HAP-1 (cell line): ENCODE measurements around the gene LSAMP.

Experiments
- DNase-seq, 2 experiments: peaks; one replicate each; pipeline ENCODE4 v3.0.0-alpha.2; 2016 to 2020; ENCODE audit warnings: low spot score in 2 of 2
- H3K27me3 ChIP-seq: fragments of 250-450 bp; sonication (Bioruptor Pico); 2 replicates; pipeline ENCODE4 v1.5.1; 2020; ENCODE audit warnings: low read depth, mild to moderate bottlenecking, moderate library complexity
- H3K36me3 ChIP-seq: fragments of 250-450 bp; sonication (Bioruptor Pico); replicated peaks from 2 replicates; pipeline ENCODE4 v1.5.1; 2020; ENCODE audit warnings: mild to moderate bottlenecking
- H3K4me1 ChIP-seq: fragments of 250-450 bp; sonication (Bioruptor Pico); 2 replicates; pipeline ENCODE4 v1.5.1; 2020; ENCODE audit warnings: mild to moderate bottlenecking
- H3K4me3 ChIP-seq: fragments of 250-450 bp; sonication (Bioruptor Pico); 2 replicates; pipeline ENCODE4 v1.5.1; 2020; ENCODE audit warnings: mild to moderate bottlenecking, moderate library complexity
- H3K9me3 ChIP-seq: fragments of 250-450 bp; sonication (Bioruptor Pico); 2 replicates; pipeline ENCODE4 v1.5.1; 2020; ENCODE audit warnings: mild to moderate bottlenecking, moderate library complexity
- in situ Hi-C: fragments of 300-500 bp; cut with MboI; formaldehyde crosslinking; loops from 3 replicates; pipeline ENCODE4 v1.14.3; 2020; ENCODE audit warnings: low sequenced_read_pairs, inconsistent platforms, mixed read lengths

Gene LSAMP

DNA sequence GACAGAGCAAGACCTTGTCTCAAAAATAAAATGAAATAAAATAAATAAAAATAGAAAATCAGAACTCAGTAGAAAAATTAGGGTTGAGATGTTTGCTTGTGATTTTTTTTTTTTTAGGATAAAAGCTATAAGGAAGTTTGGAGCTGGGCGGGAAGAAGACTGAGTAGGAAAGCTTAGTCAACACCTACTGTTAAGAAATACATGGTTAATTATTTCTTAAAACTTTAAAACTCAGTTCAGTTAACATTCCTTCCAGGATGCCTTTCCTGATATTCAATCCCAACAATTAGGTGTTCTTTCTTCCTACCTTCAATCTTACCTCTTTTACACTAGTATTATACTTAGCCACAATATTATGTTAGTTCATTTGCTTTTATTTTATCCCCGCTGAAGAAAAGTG is 246.2 kb downstream of the LSAMP start:
- Histone ChIP-seq H3K4me3 (no peak overlapping the region), H3K9me3 (no peaks in the 10 kb centered on the region), H3K36me3 (no peaks in the 10 kb centered on the region), H3K4me1 (no peaks in the 10 kb centered on the region), H3K27me3 (no peaks in the 10 kb centered on the region)
- no peak for DNase-seq
- in situ Hi-C loops = no loop called here

DNA sequence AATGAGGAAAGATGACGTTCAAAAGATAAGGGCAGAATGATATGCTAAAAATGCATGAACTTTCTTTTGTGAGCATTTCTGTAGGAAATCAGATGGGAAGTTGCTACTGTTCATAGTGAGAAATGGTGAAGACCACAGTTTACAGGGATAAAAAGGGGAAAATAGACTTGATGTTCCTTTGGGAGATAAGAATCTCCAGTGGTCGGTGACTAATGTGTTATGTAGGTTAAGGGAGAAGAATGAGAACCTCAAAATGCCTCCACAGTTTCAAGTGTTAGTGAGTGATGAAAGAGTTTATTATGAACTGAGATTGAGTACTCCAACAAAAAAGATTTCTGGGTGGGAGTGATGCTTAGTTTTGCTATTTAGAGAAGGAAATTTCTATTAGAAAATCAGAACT is 247.2 kb downstream of the LSAMP start:
- in situ Hi-C loops = no loop called here

DNA sequence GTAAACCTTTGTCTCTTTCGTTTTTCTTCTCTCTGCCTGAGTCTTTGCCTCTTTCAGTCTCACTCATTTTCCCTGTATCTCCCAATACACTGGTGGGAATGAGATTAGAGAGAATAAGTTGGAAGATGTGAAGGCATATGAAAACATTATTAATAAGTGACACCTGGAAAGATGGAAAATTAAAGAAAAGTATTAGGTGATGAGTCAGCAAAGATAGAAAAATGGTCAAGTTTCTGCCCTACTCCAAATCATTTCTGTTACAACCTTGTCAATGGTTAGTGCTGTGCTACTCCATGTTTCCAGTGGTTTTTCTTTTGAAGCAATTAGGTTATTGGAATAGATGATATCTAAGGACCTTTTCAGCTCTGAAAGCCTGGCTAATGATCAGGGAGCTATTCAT is 252.8 kb downstream of the LSAMP start:
- H3K27me3 ChIP-seq = no peaks in the 10 kb centered on the region
- H3K4me1 ChIP-seq = no peaks in the 10 kb centered on the region
- in situ Hi-C loops = no loop called here
- DNase-seq = no peak
- no peak overlapping the region for H3K4me3 ChIP-seq
- H3K36me3 ChIP-seq = no peaks in the 10 kb centered on the region
- no peaks in the 10 kb centered on the region for H3K9me3 ChIP-seq

More for the DNA sequence above, 247.2 kb downstream of the LSAMP start:
- no peak overlapping the region for H3K4me3 ChIP-seq
- no peaks in the 10 kb centered on the region for H3K9me3 ChIP-seq
- H3K4me1 ChIP-seq = no peaks in the 10 kb centered on the region
- H3K36me3 ChIP-seq = no peaks in the 10 kb centered on the region
- no peak for DNase-seq
- H3K27me3 ChIP-seq = no peaks in the 10 kb centered on the region

DNA sequence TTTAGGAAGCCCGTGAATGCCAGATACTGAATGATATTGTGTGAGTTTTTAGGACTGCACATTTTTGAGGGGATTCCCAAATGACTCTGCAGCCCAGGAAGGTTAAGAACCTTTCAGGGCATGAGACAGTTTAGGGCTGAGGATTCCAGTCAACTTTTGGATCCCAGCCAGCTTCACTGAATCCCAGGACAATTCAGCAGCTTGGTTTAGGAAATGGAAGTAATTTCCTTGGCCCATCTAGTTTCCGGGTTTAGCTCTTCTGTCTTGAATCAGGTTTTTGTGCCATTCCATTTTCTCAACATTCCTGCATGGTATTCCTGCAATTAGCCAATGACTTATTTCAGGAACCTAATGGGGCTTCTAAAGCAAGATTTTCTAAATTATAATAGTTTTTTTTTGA is 253.9 kb downstream of the LSAMP start:
- no peak overlapping the region for H3K4me3 ChIP-seq
- DNase-seq = no peak
- H3K9me3 ChIP-seq = no peaks in the 10 kb centered on the region
- no peaks in the 10 kb centered on the region for H3K27me3 ChIP-seq
- in situ Hi-C loops = no loop called here
- H3K4me1 ChIP-seq = no peaks in the 10 kb centered on the region
- H3K36me3 ChIP-seq = no peaks in the 10 kb centered on the region

DNA sequence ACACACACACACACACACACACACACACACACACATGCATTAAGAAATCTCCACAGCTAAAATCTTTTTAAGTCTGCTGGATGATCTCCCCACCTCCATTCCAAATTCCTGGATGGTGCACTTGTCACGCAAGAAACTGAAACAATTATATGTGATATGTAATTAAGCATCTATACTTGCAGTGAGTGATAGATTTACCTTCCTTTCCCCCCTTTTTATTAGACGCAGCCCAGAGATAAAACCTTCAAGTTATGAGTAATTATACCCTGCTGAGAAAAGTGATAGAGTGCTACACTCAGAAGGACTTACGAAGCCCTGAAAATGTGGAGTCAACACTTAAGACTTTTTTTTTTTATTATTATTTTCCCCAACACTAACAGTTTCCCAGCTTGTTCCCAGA is 255.2 kb downstream of the LSAMP start:
- no peaks in the 10 kb centered on the region for H3K27me3 ChIP-seq
- H3K36me3 ChIP-seq = no peaks in the 10 kb centered on the region
- no peaks in the 10 kb centered on the region for H3K9me3 ChIP-seq
- H3K4me3 ChIP-seq = no peak overlapping the region
- no peak for DNase-seq
- no peaks in the 10 kb centered on the region for H3K4me1 ChIP-seq
- in situ Hi-C loops = no loop called here

DNA sequence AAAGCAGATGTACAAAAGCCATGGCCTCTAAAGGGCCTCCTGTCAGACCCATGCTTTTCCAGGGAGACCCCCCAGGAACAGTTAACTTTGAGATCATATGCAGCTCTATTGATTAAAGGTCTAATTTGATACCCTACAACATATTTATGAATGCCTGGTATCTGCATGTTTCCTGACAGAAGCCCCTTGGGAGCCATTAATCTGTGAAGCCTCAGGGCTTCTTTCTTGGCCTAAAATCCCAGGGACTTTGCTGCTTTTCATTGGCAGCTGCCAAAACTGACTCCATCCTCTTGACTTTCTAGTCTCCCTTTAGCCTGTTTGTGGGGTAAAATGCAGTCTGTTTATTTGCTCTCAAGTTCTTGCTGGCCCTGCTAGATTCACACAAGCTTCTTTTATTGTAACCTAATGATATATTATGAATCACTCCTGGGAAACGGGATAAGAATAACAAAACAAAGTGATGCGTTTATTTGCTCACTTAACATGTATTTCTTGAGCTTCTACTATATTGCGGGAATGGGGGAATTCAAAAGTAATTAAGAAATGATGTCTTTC is 257.0 kb downstream of the LSAMP start:
- Histone ChIP-seq H3K4me3 (no peak overlapping the region), H3K36me3 (no peaks in the 10 kb centered on the region), H3K27me3 (no peaks in the 10 kb centered on the region), H3K4me1 (no peaks in the 10 kb centered on the region), H3K9me3 (no peaks in the 10 kb centered on the region)
- DNase-seq = peak in 1 of 2 experiments; percentile 7
- in situ Hi-C loops = no loop called here

DNA sequence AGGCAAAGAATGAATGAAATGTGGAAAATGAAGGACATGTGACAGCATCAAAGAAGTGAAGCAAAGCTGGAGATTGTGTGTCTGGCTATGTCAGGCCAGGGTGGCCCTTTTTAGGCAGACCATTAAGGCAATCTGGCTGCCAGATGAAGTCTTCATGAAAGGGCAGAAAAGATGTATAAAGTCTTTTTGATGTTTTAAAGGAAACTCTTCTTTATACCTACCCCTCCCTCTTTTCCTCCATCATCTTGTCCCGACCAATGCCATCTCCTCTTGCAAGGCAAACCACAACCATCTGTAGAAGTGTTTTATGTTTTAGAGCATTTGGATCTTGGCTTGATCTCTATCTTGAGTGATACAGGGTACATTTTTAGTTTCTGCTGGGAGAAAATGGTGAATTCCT is 259.2 kb downstream of the LSAMP start:
- Histone ChIP-seq H3K27me3 (no peaks in the 10 kb centered on the region), H3K36me3 (no peaks in the 10 kb centered on the region), H3K9me3 (no peaks in the 10 kb centered on the region), H3K4me1 (no peaks in the 10 kb centered on the region), H3K4me3 (no peak overlapping the region)
- in situ Hi-C loops = no loop called here
- no peak for DNase-seq

DNA sequence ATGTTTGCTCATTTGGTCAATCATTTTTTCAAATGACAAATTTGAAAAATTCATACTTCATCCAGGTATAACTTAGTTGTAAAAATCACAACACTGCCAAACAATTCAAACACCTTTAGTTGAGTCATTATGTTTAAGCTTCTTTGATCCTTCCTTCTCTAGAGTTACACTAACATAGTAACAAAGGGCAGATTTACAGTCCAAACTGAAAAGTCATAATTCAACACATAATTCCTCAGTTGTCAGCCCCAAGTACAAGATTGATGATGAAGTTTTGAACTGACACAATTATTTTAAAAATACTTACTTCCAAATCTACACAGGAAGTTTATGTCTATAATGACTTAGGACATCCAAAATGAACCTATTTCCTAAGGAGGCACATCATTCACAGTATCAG is 264.1 kb downstream of the LSAMP start:
- no peaks in the 10 kb centered on the region; the same call in 1 of the 2 replicates for H3K27me3 ChIP-seq
- in situ Hi-C loops = no loop called here
- H3K4me1 ChIP-seq = no peaks in the 10 kb centered on the region
- H3K9me3 ChIP-seq = no peaks in the 10 kb centered on the region
- H3K4me3 ChIP-seq = no peak overlapping the region
- DNase-seq = no peak
- H3K36me3 ChIP-seq = no peaks in the 10 kb centered on the region

DNA sequence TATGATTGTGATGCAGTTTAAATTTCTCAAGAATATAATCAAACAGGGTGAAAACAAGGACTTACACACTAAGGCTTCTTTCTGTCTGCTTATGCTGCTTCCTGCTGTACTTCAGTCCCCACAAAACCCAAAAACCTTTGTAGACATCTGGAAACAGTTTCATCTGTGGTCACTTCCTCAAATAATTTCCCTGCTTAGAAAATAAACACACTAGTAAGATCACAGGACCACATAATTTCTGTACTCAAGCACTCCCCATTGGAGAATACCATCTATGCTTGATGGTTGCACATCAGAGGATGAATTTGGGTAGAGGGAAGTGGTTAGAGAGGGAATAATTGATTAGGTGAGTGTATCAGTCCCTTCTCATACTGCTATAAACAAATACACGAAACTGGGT is 266.2 kb downstream of the LSAMP start:
- no peaks in the 10 kb centered on the region; the same call in 1 of the 2 replicates for H3K27me3 ChIP-seq
- in situ Hi-C loops = no loop called here
- H3K36me3 ChIP-seq = no peaks in the 10 kb centered on the region
- no peaks in the 10 kb centered on the region for H3K4me1 ChIP-seq
- no peak for DNase-seq
- H3K9me3 ChIP-seq = no peaks in the 10 kb centered on the region
- no peak overlapping the region for H3K4me3 ChIP-seq

DNA sequence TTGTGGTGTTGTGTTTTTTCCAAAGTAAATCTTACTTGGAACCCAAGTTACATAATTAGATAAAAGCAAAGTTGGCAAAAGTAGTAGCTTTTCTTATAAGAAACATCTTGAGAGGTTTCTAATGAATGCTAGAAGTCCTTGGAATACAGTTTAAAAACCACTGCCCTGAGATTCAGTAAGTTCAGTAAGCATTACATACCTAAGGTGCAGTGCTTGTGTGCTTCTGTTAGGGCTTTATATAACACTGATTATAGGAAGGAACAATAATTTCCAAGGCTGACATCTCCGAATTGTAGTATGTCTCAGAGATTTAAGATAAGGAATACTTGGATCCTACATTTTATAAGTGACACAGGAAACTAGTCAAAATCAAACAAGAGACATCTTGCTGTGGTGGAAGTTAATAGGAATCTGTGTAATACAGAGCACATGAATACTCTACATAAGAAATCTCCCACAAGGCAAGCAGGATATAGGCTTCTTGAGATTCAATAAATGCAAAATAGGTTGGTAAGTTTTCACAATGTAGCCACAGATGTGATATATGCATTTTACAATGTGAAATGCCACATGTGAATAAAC is 268.2 kb downstream of the LSAMP start:
- no peaks in the 10 kb centered on the region; the same call in 1 of the 2 replicates for H3K27me3 ChIP-seq
- H3K9me3 ChIP-seq = no peaks in the 10 kb centered on the region
- no peaks in the 10 kb centered on the region for H3K36me3 ChIP-seq
- in situ Hi-C loops = no loop called here
- H3K4me1 ChIP-seq = no peaks in the 10 kb centered on the region
- no peak overlapping the region for H3K4me3 ChIP-seq
- no peak for DNase-seq

DNA sequence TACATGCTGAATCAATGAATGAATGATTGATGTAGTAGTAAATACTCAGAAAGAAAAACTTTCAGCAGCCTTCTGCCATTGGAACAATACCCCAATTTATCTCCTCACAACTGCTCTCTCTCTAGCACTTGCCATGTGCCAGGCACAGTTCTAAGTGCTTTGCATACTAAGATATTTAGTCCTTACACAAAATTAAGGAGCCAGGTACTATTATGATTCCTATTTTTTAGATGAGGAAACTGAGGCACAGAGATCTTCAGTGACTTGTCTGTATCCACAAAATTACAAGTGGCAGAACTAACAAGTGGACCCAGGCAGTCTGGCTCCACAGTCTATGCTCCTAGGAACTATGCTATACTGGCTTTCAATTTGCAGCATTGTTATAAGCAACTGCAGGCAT is 279.2 kb downstream of the LSAMP start:
- Histone ChIP-seq H3K9me3 (no peaks in the 10 kb centered on the region), H3K27me3 (no peaks in the 10 kb centered on the region), H3K4me3 (no peak overlapping the region), H3K4me1 (no peaks in the 10 kb centered on the region), H3K36me3 (no peaks in the 10 kb centered on the region)
- DNase-seq = no peak
- in situ Hi-C loops = no loop called here

DNA sequence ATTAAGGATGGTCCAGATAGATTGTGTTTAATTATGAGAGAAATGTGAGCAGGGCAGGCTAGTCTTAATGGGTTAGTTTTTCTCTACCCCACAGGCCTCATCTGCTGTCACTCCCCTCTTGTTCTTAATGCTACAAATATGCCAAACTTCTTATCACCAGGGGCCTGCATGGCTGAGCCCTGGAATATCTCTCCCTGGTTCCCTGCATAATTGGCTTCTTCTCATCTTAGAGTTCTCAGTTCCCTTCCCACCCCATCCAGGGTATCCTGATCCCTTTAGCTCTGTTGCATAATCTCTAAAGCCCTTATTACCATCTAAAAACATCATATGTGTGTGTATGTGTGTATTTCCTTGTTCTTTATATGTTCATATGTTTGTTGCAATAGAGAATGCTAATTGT is 279.6 kb downstream of the LSAMP start:
- H3K27me3 ChIP-seq = no peaks in the 10 kb centered on the region
- no peak overlapping the region for H3K4me3 ChIP-seq
- H3K9me3 ChIP-seq = no peaks in the 10 kb centered on the region
- H3K36me3 ChIP-seq = no peaks in the 10 kb centered on the region
- in situ Hi-C loops = no loop called here
- no peak for DNase-seq
- H3K4me1 ChIP-seq = no peaks in the 10 kb centered on the region

DNA sequence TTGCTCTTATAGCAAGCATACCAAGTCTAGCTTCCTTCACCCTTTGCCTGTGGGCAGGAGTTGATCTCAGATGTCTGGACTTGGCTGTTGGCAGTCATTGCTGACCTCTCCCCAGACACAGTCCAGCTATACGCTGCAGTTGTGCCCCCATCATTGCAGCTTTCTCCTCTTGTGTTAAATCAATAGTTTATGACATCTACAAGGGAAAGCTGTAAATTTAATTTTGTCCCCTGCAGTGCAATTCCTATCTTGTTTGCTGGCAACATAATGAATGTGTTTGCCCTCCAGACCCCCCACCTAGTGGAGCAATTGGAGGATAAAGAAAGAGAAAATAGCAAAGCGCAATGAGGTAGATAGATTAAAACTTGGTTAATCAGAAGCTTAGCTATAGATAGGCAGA is 280.2 kb downstream of the LSAMP start:
- DNase-seq = no peak
- no peaks in the 10 kb centered on the region for H3K27me3 ChIP-seq
- H3K9me3 ChIP-seq = no peaks in the 10 kb centered on the region
- no peaks in the 10 kb centered on the region for H3K4me1 ChIP-seq
- H3K4me3 ChIP-seq = no peak overlapping the region
- H3K36me3 ChIP-seq = no peaks in the 10 kb centered on the region
- in situ Hi-C loops = no loop called here

DNA sequence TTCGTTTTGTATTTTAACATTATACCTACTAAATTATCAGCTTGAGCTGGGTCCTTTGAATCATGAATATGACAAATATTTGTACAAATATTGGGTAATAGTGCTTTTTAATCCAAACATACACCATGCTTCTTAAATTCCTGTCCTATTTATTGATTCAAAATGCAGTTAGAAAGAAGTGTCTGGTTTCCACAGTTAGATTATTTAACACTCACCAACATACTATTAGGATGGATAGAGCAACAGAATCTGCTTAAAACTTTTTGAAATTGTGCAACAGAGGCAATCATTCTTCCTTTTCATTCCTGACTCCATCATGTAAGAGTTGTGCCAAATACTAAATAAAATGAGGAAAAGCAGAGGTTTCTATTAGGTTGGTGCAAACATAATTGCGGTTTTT is 281.2 kb downstream of the LSAMP start:
- DNase-seq = no peak
- Histone ChIP-seq H3K9me3 (no peaks in the 10 kb centered on the region), H3K36me3 (no peaks in the 10 kb centered on the region), H3K4me1 (no peaks in the 10 kb centered on the region), H3K4me3 (no peak overlapping the region), H3K27me3 (no peaks in the 10 kb centered on the region)
- in situ Hi-C loops = no loop called here
